Astrocyte of the spinal cord (primary cell): ENCODE results near the gene UNC119B.

Experiments used
- DNase-seq: peaks from one replicate; pipeline ENCODE4 v3.0.0; 2011; ENCODE audit warnings: low read depth, low spot score
- H3K4me3 ChIP-seq: 2 replicates; pipeline ENCODE4 v1.5.1; 2011; ENCODE audit warnings: low read depth, mild to moderate bottlenecking, low read length, moderate library complexity
- CTCF ChIP-seq: IDR thresholded peaks from 2 replicates; pipeline ENCODE4 v1.5.1; 2012; ENCODE audit warnings: low read depth, mild to moderate bottlenecking, low read length, inconsistent platforms
- in situ Hi-C: cut with HindIII; loops from 2 replicates; pipeline ENCODE4 v1.10.0; 2017; ENCODE audit warnings: low sequenced_read_pairs

UNC119B gene

GRCh38 chr12:120696626-120697025 is 13.6 kb upstream of the UNC119B start:
- DNase-seq = no peak
- in situ Hi-C loops = no loop called here
- H3K4me3 ChIP-seq = no peak overlapping the region
- TF ChIP-seq CTCF = no peak

GRCh38 chr12:120697344-120697743 is 12.9 kb upstream of the UNC119B start:
- TF ChIP-seq CTCF = no peak
- no peak overlapping the region for H3K4me3 ChIP-seq
- in situ Hi-C loops = no loop called here
- DNase-seq = no peak

GRCh38 chr12:120698665-120699064 is 11.6 kb upstream of the UNC119B start:
- in situ Hi-C loops = no loop called here
- no peak overlapping the region for H3K4me3 ChIP-seq
- no peak for DNase-seq
- no peak for TF ChIP-seq CTCF

GRCh38 chr12:120699553-120699952 is 10.7 kb upstream of the UNC119B start:
- DNase-seq = no peak
- no peak overlapping the region for H3K4me3 ChIP-seq
- TF ChIP-seq CTCF = no peak
- in situ Hi-C loops = no loop called here

- H3K4me3 ChIP-seq = no peak overlapping the region
- no peak for TF ChIP-seq CTCF
- in situ Hi-C loops = no loop called here
- DNase-seq = no peak
These were observed 9.4 kb upstream of the UNC119B start for GRCh38 chr12:120700886-120701285.

- DNase-seq = no peak
- in situ Hi-C loops = no loop called here
- no peak overlapping the region for H3K4me3 ChIP-seq
- TF ChIP-seq CTCF = no peak
These were observed 7.6 kb upstream of the UNC119B start for GRCh38 chr12:120702637-120703036.
